GM19463 (cell line): ENCODE data around the gene TKFC.

ENCODE experiments used
- ATAC-seq: cut with Tn5 transposase; IDR thresholded peaks from one replicate; pipeline ENCODE4 v1.9.1; 2021; ENCODE audit warnings: mild to moderate bottlenecking, moderate library complexity; ENCODE audit not compliant: unreplicated experiment

Gene TKFC

GRCh38 chr11:61332797-61333549, at the start of gene TKFC, which contains the start of gene DDB1:
Gene TKFC (plus strand): TSS chr11:61333228. CDS start chr11:61334729, 1,501 bp downstream.
Gene DDB1 (minus strand): TSS chr11:61333105. CDS start chr11:61332968, 137 bp downstream.
- peak; percentile 95 for ATAC-seq

- no peak for ATAC-seq
Measured at GRCh38 chr11:61283613-61284012, 49.4 kb upstream of the TKFC start.

- ATAC-seq: no peak
Measured at GRCh38 chr11:61287338-61287977, 45.6 kb upstream of the TKFC start.

- ATAC-seq: no peak
Measured at GRCh38 chr11:61290905-61291690, 41.9 kb upstream of the TKFC start.

GRCh38 chr11:61292356-61292755, 40.7 kb upstream of the TKFC start:
- ATAC-seq: no peak

- peak; percentile 38 for ATAC-seq
Measured at GRCh38 chr11:61293867-61294716, 38.9 kb upstream of the TKFC start.

- ATAC-seq: peak; percentile 75
Measured at GRCh38 chr11:61294717-61295595, 38.1 kb upstream of the TKFC start, which contains the start of gene VWCE. Gene VWCE (minus strand): TSS chr11:61295316. CDS start chr11:61295037, 279 bp downstream.

- no peak for ATAC-seq
Measured at GRCh38 chr11:61295596-61295926, 37.5 kb upstream of the TKFC start.

GRCh38 chr11:61297341-61297740, 35.7 kb upstream of the TKFC start:
- no peak for ATAC-seq

GRCh38 chr11:61297746-61298145, 35.3 kb upstream of the TKFC start:
- ATAC-seq: no peak

- no peak for ATAC-seq
Measured at GRCh38 chr11:61298663-61299244, 34.3 kb upstream of the TKFC start.

- ATAC-seq: no peak
Measured at GRCh38 chr11:61302550-61302949, 30.5 kb upstream of the TKFC start.

- ATAC-seq: no peak
Measured at GRCh38 chr11:61303725-61304124, 29.3 kb upstream of the TKFC start.

GRCh38 chr11:61305417-61305816, 27.6 kb upstream of the TKFC start:
- ATAC-seq: no peak

GRCh38 chr11:61306221-61306620, 26.8 kb upstream of the TKFC start:
- ATAC-seq: no peak

- ATAC-seq: no peak
Measured at GRCh38 chr11:61307354-61307753, 25.7 kb upstream of the TKFC start.

GRCh38 chr11:61309141-61309540, 23.9 kb upstream of the TKFC start:
- ATAC-seq: no peak

- no peak for ATAC-seq
Measured at GRCh38 chr11:61309739-61310138, 23.3 kb upstream of the TKFC start.

GRCh38 chr11:61310749-61311148, 22.3 kb upstream of the TKFC start:
- ATAC-seq: no peak
